Endothelial cell of umbilical vein (primary cell): ENCODE measurements around the gene TPK1. TPM values are rescaled to one million over a fixed set of nuclear protein-coding genes. Genes with fewer than 3 reads are reported as not detected.

Source experiments
- BruUV-seq: library from RNA; stranded (reverse); fragments of 400-500 nt; replicated peaks from 2 replicates; lab custom pipeline; 2021; lab: Mats Ljungman, UMichigan
- CTCF ChIA-PET: fragments of 300-600, 350-600 bp; sonication (Branson Sonifier 250); formaldehyde crosslinking; loops from one replicate; lab custom pipeline; 2021; ENCODE audit warnings: antibody characterized with exemption, inconsistent platforms; lab: Charles Lee
- POLR2A ChIA-PET: fragments of 300-600, 350-600 bp; sonication (Branson Sonifier 250); formaldehyde crosslinking; loops from one replicate; lab custom pipeline; 2021; ENCODE audit warnings: antibody characterized with exemption, inconsistent platforms; lab: Charles Lee
- DNase-seq: peaks from one replicate; pipeline ENCODE4 v3.0.0-alpha.2; 2011; ENCODE audit warnings: low read depth, low spot score
- FAIRE-seq: peaks from 2 replicates; lab custom pipeline; 2011; peaks lifted over from hg19 to GRCh38; lab: Jason Lieb, UNC
- H2AFZ ChIP-seq: 2 replicates; pipeline ENCODE4 v1.6.0; 2012; ENCODE audit warnings: low read depth, low read length, control low read depth, inconsistent platforms
- H3K27ac ChIP-seq: 2 replicates; pipeline ENCODE4 v1.5.1; 2011; ENCODE audit warnings: low read depth, mild to moderate bottlenecking, control low read depth, low read length, moderate library complexity; ENCODE audit not compliant: insufficient read depth
- H3K27me3 ChIP-seq, 2 experiments: 2 replicates each; pipeline versions ENCODE4 v1.6.0 to v1.6.1; 2011; ENCODE audit warnings: low read length in 2 of 2, mixed read lengths in 1 of 2; ENCODE audit not compliant: control insufficient read depth in 2 of 2, insufficient read depth in 2 of 2
- H3K36me3 ChIP-seq, 2 experiments: 2 replicates in 1 of 2; 3 replicates in 1 of 2; pipeline ENCODE4 v1.5.1; 2011; ENCODE audit warnings: low read length in 2 of 2, mild to moderate bottlenecking in 1 of 2, moderate library complexity in 1 of 2; ENCODE audit not compliant: control insufficient read depth in 2 of 2, insufficient read depth in 2 of 2; ENCODE audit errors: extremely low read depth in 1 of 2
- H3K4me1 ChIP-seq: 3 replicates; pipeline ENCODE4 v1.5.1; 2011; ENCODE audit warnings: mild to moderate bottlenecking, low read length; ENCODE audit not compliant: control insufficient read depth, insufficient read depth; ENCODE audit errors: extremely low read depth
- H3K4me2 ChIP-seq: 2 replicates; pipeline ENCODE4 v1.6.1; 2011; ENCODE audit warnings: low read length, control low read depth, mixed read lengths; ENCODE audit not compliant: insufficient read depth
- H3K4me3 ChIP-seq, 3 experiments: fragments of 200-600 bp in 1 of 3; sonication (generic), shearing (Covaris generic) in 1 of 3; replicated peaks in 1 of 3; 2 replicates each; pipeline ENCODE4 v1.5.1; 2011 to 2016; ENCODE audit warnings: control low read depth in 3 of 3, low read length in 3 of 3, mild to moderate bottlenecking in 2 of 3, inconsistent platforms in 1 of 3, low read depth in 1 of 3, moderate library complexity in 1 of 3; ENCODE audit not compliant: insufficient read depth in 1 of 3
- H3K79me2 ChIP-seq: 2 replicates; pipeline ENCODE4 v1.6.0; 2012; ENCODE audit warnings: low read length, inconsistent platforms; ENCODE audit not compliant: control insufficient read depth, insufficient read depth
- H3K9ac ChIP-seq: replicated peaks from 2 replicates; pipeline ENCODE3; 2011; ENCODE audit warnings: low read length, control low read depth; ENCODE audit not compliant: insufficient read depth; ENCODE audit errors: extremely low read depth
- H3K9me1 ChIP-seq: replicated peaks from 3 replicates; pipeline ENCODE4 v1.6.0; 2011; ENCODE audit warnings: mild to moderate bottlenecking, low read length; ENCODE audit not compliant: control insufficient read depth, insufficient read depth; ENCODE audit errors: extremely low read depth
- H3K9me3 ChIP-seq: replicated peaks from 2 replicates; pipeline ENCODE4 v1.5.1; 2012; ENCODE audit warnings: low read length, inconsistent platforms; ENCODE audit not compliant: control insufficient read depth, insufficient read depth
- H4K20me1 ChIP-seq: replicated peaks from 2 replicates; pipeline ENCODE3; 2011; ENCODE audit warnings: mild to moderate bottlenecking, low read length; ENCODE audit not compliant: control insufficient read depth, insufficient read depth; ENCODE audit errors: extremely low read depth
- CTCF ChIP-seq, 2 donors: IDR thresholded peaks; 1 replicate in 1 of 2; 2 replicates in 1 of 2; pipeline ENCODE4 v1.5.1; 2011; ENCODE audit warnings: low read length in 2 of 2, mild to moderate bottlenecking in 2 of 2, moderate library complexity in 2 of 2, control low read depth in 1 of 2, inconsistent platforms in 1 of 2, low read depth in 1 of 2; ENCODE audit not compliant: insufficient read depth in 1 of 2; ENCODE audit errors: extremely low read depth in 1 of 2
- EZH2 ChIP-seq: IDR thresholded peaks from 2 replicates; pipeline ENCODE4 v1.6.1; 2012; ENCODE audit warnings: borderline replicate concordance, low read depth, mild to moderate bottlenecking, moderate library complexity, low read length, inconsistent platforms; ENCODE audit not compliant: severe bottlenecking
- FOS ChIP-seq: IDR thresholded peaks from 2 replicates; pipeline ENCODE4 v1.6.1; 2011; ENCODE audit warnings: mild to moderate bottlenecking, low read length, moderate library complexity, borderline replicate concordance; ENCODE audit not compliant: insufficient read depth
- GATA2 ChIP-seq: IDR thresholded peaks from 2 replicates; pipeline ENCODE4 v1.7.0; 2011; ENCODE audit warnings: low read depth, mild to moderate bottlenecking, moderate library complexity, mixed read lengths, low read length; ENCODE audit not compliant: insufficient read length, insufficient read depth
- JUN ChIP-seq: IDR thresholded peaks from 2 replicates; pipeline ENCODE4 v1.6.1; 2011; ENCODE audit warnings: borderline replicate concordance, low read depth; ENCODE audit not compliant: insufficient read length, insufficient read depth
- MYC ChIP-seq: IDR thresholded peaks from one replicate; pipeline ENCODE4 v1.6.1; 2011; ENCODE audit warnings: mild to moderate bottlenecking, low read depth, low read length
- POLR2A ChIP-seq: IDR thresholded peaks from 2 replicates; pipeline ENCODE4 v1.6.1; 2012; ENCODE audit warnings: low read depth, mild to moderate bottlenecking, control low read depth, low read length
- POLR2AphosphoS5 ChIP-seq: IDR thresholded peaks from 2 replicates; pipeline ENCODE4 v1.6.1; 2012; ENCODE audit warnings: low read depth, mild to moderate bottlenecking, control low read depth, low read length, moderate library complexity; ENCODE audit not compliant: insufficient read depth
- dilution Hi-C: fragments of 300-500 bp; cut with MboI; formaldehyde crosslinking; loops from one replicate; pipeline ENCODE4 v1.15.0; 2019; ENCODE audit warnings: low sequenced_read_pairs; ENCODE audit not compliant: extremely low pct_ligation_motif_present
- intact Hi-C: fragments of 100-400 bp; cut with micrococcal nuclease; formaldehyde crosslinking; loops from one replicate; pipeline ENCODE4 v1.10.0; 2022
- polyA plus RNA-seq, 4 experiments: library from polyadenylated mRNA; depleted of rRNA in 3 of 4; stranded (reverse) in 3 of 4; unstranded in 1 of 4; fragments of >200 nt; gene quantifications; 2 replicates each; pipeline versions ENCODE4 v1.2.1 to v1.2.3, GENCODE V29; 2011 to 2012; ENCODE audit warnings: missing spikeins in 1 of 4
- total RNA-seq: library from RNA; stranded (reverse); gene quantifications from 2 replicates; pipeline ENCODE4 v1.2.3, GENCODE V29; 2021
- TF ChIP-seq, protein P1 (sequence below): IDR thresholded peaks from 2 replicates; pipeline ENCODE4 v1.6.1; 2011; ENCODE audit not compliant: insufficient read depth, insufficient read length

The TPK1 gene
- total and polyA plus RNA-seq, 2 donors (not counting 3 experiments of a cell fraction or from before 2014, with no cell fraction given) = 7.5 to 9.3 TPM

- H3K36me3 ChIP-seq = no peaks in the 10 kb centered on the region
- no peaks in the 10 kb centered on the region for H4K20me1 ChIP-seq
- no peaks in the 10 kb centered on the region for H3K9me3 ChIP-seq
- H3K4me2 ChIP-seq = no peak overlapping the region
- H3K9ac ChIP-seq = no peak overlapping the region
- no peaks in the 10 kb centered on the region for H3K79me2 ChIP-seq
- TF ChIP-seq MYC (no peak), POLR2AphosphoS5 (no peak), EZH2 (no peak), CTCF (IDR thresholded peaks at IDR 0.05; ENCODE audit: extremely low read depth in 1 of 2, insufficient read depth in 1 of 2, low read depth in 1 of 2, low read length in 2 of 2) (no peak), POLR2A (no peak), JUN (no peak), GATA2 (no peak), FOS (no peak)
- TF ChIP-seq, protein P1, sequence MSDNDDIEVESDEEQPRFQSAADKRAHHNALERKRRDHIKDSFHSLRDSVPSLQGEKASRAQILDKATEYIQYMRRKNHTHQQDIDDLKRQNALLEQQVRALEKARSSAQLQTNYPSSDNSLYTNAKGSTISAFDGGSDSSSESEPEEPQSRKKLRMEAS = no peak
- intact Hi-C loops = no loop called here
- H3K4me1 ChIP-seq = no peaks in the 10 kb centered on the region
- H3K4me3 ChIP-seq = no peak overlapping the region
- no peaks in the 10 kb centered on the region for H3K27me3 ChIP-seq
- no peak overlapping the region for H2AFZ ChIP-seq
- dilution Hi-C loops = no loop called here
- no peak for DNase-seq
- H3K9me1 ChIP-seq = no peaks in the 10 kb centered on the region
- ChIA-PET CTCF (interaction anchor here (0.7 to 1.0 kb wide), 2 partner anchors 14 to 54 kb away, joined by 3 read pairs; no protein-coding TSS in a partner anchor), POLR2A (no interaction called here)
- no TSS peak for BruUV-seq
- no peak overlapping the region for H3K27ac ChIP-seq
- no peak for FAIRE-seq
Observed at GRCh38 chr7:144548556-144548955, 287.3 kb downstream of the TPK1 start.
